ENCODE measurements around the gene RIMS4.

- TF ChIP-seq CTCF (IDR thresholded peaks at IDR 0.05; ENCODE audit: low read depth, low read length, missing input control) (no peak), MAX (IDR thresholded peaks at IDR 0.05) (no peak), ATF3 (IDR thresholded peaks at IDR 0.05) (no peak), GABPA (IDR thresholded peaks at IDR 0.05 in 1 of 2, conservative IDR thresholded peaks at IDR 0.05 in 1 of 2) (no peak), REST (IDR thresholded peaks at IDR 0.05) (no peak), YY1 (IDR thresholded peaks at IDR 0.05) (no peak), EGR1 (IDR thresholded peaks at IDR 0.05; ENCODE audit: low read depth in 2 of 2) (no peak), SP1 (IDR thresholded peaks at IDR 0.05) (no peak), TAF1 (conservative IDR thresholded peaks at IDR 0.05) (no peak)
These were observed 19.3 kb upstream of the RIMS4 start for GRCh38 chr20:44829688-44830087.

Data from liver (tissue), 3 donors.